HG03039 (cell line): ENCODE results near the gene XKR8.
A peak's percentile ranks its signal among the peaks of the same experiment; 100 is the strongest.

ENCODE experiments used
- ATAC-seq: cut with Tn5 transposase; IDR thresholded peaks from one replicate; pipeline ENCODE4 v1.9.1; 2021; ENCODE audit warnings: mild to moderate bottlenecking, moderate library complexity; ENCODE audit not compliant: unreplicated experiment

XKR8 gene, protein sequence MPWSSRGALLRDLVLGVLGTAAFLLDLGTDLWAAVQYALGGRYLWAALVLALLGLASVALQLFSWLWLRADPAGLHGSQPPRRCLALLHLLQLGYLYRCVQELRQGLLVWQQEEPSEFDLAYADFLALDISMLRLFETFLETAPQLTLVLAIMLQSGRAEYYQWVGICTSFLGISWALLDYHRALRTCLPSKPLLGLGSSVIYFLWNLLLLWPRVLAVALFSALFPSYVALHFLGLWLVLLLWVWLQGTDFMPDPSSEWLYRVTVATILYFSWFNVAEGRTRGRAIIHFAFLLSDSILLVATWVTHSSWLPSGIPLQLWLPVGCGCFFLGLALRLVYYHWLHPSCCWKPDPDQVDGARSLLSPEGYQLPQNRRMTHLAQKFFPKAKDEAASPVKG

DNA sequence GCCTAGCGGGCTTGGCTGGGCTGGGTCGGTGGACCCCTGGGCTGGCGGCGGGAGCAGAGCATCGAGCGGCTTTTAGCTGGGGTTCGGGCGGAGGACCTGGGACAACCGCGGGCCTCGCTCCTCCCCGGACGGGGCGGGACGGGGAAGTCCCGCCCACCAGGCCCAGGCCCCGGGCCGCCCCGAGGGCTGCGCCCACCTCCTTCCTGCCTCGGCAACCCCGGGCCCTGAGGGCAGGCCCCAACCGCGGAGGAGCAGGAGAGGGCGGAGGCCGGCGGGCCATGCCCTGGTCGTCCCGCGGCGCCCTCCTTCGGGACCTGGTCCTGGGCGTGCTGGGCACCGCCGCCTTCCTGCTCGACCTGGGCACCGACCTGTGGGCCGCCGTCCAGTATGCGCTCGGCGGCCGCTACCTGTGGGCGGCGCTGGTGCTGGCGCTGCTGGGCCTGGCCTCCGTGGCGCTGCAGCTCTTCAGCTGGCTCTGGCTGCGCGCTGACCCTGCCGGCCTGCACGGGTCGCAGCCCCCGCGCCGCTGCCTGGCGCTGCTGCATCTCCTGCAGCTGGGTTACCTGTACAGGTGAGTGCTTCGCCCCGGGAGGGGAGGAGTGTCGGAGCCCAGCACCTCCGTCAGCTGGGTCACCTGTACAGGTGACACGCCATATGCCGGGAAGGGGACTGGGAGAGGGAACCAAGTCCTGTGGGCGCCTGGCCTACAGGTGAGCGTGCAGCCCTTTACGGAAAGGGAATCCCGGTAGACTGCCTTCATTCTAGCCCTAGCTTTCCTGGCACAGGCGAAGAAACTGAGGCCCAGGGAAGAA, at the start of gene XKR8:
TSS of gene XKR8 (plus strand) at position 182 of the 812 bp plus-strand sequence. CDS start at position 279, 97 bp downstream.
- peak; percentile 68 for ATAC-seq

DNA sequence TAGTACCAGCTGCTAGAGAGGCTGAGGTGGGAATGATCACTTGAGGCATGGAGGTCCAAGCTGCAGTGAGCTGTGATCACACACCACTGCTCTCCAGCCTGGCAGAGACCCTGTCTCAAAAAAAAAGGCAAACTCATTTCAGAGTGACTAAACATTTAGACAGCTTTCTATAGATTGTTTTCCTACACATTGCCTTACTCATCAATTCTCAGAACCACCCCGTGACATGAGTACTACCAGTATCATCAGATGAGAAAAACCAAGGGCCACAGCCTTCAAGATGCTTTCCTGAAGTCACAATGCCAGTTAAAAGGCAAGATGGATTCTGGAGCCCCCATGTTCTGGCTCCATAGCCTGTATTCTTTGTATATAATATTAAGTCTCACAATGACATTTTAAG, 47.3 kb upstream of the XKR8 start:
- no peak for ATAC-seq

DNA sequence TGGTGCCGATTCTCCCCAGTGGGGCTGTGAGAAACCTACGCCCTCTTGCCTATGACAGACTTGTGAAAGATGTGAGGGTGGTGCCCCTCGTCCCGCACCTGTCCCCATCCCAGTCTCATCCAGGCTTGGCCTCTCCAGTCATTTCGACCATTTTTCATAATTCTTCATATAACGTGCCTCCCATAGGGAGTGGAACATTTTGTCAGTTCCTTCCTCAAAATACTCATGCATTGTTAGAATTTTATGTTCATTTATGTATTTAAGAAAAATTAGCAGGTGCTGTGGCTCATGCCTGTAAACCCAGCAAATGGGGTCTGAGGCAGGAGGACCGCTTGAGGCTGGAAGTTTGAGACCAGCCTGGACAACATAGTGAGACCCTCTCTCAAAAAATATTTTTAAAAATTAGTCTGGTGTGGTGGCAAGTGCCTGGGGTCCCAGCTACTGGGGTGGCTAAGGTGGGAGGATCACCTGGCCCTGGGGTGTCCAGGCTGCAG, 44.6 kb upstream of the XKR8 start:
- no peak for ATAC-seq

DNA sequence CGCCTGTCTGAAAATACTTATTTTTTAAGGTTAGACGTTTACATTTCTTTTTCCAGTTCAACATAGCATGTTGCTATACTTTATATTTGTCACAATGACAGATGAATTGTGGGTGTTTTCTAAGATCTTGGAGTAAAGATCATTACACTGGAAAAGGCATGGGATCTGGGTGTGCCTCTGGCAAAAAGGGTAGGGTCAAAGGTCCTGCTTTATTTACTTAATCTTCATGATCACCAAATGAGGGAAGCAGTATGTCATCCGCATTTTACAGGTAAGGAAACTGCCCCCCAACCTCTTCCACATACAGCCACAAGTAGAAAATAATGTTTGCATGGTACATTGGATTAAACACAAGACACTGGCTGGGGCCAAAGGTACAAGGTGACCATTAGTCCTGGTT, 37.5 kb upstream of the XKR8 start:
- ATAC-seq: no peak

DNA sequence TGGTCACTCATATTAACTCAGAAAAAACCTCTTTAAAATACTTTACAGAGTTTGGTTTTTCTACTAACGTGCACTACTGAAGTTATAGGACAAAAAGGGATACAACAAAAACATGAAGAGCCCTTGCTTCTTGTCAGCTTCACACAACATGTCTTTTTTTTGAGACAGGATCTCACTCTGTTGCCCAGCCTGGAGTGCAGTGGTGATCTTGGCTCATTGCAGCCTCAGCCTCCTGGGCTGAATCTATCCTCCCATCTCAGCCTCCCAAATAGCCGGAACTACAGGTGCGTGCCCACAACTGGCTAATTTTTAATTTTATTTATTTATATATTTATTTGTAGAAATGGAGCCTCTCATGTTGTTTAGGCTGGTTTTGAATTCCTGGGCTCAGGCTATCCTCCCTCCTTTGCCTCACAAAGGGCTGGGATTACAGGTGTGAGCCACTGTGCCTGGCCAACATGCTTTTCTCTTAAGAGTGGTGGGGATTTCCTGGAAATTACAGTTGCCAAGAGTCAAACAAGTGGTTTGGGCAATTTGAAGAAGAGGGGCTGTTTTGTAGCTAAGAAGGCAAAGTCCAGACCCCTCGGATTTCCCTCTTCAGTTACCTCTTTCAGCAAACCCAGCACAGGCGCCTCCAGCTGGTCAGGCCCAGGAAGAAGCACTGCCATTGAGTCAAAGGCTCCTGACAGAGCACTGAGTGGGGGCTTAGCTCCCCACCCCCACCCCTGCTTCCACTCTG, 31.4 kb upstream of the XKR8 start:
- ATAC-seq: no peak

DNA sequence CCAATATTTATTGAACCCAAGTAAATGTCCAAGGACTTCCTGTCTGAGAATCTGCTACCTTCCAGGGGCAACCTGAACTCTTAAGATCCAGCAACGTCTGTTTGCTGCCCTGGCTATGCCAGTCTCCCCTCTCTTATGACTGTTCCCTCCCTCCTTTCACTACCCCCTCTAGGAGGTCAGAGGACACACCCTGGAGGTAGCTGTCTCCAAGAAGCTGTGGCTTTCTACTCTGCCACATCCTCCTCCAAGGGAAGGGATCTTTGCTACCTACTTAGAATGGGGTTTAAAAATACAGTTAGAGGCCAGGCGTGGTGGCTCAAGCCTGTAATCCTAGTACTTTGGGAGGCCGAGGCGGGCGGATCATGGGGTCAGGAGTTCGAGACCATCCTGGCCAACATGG, 28.6 kb upstream of the XKR8 start:
- ATAC-seq: no peak

DNA sequence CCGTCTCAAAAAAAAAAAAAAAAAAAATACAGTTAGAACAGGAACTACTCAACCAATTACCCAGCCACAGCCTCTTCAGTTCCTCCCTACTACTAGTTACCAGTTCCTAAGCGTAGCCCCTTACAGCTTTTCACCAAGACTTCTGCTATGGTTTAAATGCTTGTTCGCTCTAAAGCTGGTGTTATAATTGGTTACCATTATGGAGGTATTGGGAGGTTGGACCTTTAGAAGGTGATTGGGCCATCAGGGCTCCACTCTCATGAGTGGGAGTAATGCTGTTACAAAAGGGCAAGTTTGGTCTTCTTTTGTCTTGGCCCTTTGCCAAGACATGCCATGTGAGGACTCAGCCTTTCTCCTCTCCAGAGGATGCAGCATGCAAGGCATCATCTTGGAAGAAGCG, 28.0 kb upstream of the XKR8 start:
- no peak for ATAC-seq

DNA sequence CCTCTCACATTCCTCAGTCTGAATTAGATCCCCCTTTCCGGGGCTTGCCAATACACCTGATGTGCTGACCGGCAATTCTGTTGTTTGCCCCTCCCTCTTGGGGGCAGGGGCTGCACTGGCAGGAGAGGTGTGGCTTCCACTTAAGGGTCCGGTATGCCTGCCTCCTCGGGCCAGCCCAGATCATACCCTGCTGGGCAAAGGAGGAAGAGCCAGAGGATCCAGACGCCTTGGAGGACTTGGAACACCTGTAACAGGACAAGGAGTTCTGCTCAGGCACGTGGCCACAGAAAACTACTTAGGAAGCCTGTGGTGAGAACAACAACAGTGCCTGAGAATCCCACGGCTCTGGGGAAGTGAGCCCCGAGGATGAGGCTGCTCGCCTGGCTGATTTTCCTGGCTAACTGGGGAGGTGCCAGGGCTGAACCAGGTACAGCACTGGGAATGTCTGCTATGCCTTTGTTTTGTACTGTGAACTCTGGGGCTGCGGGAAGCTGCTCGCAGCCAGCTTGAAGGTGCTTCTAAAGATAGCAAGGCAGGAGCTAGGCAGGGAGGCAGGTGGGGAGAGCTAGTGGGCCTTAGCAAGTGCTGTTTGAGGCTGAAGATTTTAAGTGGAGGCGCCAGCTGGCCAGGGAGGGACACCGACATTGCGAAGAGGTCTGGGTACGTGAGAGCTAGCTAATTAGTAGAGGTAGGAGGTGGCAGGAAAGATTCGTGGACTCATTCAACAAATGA, 24.8 kb upstream of the XKR8 start, which contains the start of gene SMPDL3B:
TSS of gene SMPDL3B (plus strand) at position 183 of the 732 bp plus-strand sequence. CDS start at position 367, 184 bp downstream.
- ATAC-seq: no peak

DNA sequence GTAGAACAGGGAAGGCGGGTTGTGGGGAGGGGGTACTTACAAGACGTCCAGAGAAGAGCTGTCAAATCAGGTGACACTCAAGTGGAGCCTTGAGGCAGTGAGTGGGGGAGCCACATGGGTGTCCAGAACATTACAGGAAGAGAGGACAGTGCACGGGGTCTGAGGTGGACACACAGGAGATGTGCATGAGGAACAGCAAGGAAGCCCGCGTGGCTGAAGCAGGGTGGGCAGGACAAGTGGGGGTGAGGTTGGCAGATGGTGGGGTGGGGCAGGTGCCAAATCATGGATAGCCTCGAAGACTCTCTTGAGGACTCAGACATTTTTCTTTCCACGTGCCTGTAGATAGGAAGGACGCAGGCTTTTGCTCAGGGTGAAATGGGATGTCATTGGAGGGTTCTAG, 24.1 kb upstream of the XKR8 start:
- ATAC-seq: no peak

DNA sequence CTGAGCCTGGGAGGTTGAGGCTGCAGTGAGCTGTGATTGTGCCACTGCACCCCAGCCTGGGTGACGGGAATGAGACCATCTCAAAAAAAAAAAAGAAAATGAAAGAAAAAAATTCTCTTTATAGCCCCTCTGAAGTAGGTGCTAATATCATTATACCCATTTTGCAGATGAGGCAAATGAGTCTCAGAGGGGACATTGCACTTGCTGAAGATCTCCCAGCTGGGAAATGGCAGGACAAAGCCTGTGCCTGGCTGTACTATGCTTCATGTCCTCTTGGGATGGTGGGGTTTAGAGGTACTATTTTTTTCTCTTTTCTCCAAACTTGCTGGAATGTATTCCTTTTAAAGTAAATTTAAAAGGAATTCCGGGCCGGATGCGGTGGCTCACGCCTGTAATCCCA, 23.4 kb upstream of the XKR8 start:
- ATAC-seq: no peak

DNA sequence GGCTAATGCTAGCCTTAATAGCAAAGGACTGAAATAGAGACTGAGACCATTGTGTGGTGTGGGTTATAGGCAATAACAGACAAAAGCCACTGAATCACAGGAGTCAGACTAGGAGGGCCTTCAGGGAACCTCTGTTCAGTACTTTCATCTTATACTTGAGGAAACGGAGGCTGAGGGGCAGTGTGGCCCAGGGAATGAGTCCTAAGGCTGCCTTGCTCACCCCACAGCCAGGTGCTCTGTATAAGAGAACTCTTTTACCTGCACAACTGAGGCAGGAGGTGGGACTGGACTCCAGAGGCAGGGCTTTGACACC, 22.3 kb upstream of the XKR8 start:
- no peak for ATAC-seq

DNA sequence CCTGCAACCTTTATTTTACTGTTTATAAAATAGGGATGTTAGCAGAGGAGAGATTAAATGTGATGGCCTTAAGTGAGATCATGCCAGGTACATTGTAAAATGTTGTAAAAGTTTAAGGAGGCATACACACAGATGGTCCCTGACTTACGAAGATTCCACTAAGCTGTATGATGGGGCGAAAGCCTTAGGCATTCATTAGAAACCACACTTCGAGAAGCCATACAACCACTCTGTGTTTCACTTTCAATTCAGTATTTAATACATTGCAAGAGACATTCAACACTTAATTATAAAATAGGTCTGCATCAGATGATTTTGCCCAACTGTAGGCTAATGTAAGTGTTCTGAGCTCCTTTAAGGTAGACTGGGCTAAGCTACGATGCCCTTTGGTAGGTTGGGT, 21.3 kb upstream of the XKR8 start:
- no peak for ATAC-seq

DNA sequence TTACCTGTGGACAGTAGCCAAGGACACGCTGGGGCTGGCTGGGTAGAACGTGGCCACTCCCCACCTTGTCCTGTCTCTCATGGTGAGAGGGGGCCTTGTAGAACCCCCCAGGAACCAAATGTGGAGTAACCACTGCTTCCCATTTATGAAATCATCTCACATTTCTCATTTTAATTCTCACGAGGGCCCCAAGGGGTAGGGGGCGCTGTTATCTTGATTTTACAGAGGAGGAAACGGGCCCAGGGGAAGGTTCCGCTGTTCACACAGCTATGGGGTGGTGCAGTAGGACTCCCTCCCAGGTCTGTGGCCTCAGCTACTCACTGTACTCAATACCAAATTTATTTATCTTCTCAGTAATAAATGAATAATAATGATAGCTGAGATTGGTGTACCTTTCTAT, 19.5 kb upstream of the XKR8 start:
- no peak for ATAC-seq

DNA sequence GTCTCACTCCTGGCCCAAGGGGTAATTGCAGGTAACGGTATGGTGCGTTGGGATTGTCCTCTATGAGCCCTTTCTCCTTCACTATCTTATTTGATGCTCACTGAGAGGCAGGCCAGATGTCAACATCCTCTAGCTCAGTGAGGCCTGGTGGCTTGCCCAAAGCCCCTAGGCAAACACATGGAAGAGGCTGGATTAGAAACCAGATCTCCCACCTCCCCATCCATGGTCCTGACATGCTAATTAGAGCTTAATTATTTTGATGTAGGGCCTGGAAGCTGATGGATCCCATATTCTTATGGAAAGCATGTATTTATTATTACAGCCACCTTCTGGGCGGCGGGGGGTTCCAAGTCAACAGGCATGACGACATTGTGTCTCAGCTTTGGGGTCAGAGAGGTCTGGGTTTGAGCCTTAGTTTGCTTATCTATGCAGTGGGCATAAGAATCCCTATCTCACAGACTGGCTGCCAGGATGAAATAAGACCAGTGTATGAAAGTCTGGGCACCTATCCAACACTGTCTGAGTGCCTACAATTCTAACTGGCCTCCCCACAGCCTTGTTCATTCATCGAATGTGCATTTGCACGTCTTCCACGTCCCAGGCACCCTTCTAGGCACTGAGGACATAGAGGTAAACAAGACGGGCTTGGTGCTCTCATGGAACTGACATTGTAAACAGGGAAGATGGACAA, 18.8 kb upstream of the XKR8 start:
- no peak for ATAC-seq

DNA sequence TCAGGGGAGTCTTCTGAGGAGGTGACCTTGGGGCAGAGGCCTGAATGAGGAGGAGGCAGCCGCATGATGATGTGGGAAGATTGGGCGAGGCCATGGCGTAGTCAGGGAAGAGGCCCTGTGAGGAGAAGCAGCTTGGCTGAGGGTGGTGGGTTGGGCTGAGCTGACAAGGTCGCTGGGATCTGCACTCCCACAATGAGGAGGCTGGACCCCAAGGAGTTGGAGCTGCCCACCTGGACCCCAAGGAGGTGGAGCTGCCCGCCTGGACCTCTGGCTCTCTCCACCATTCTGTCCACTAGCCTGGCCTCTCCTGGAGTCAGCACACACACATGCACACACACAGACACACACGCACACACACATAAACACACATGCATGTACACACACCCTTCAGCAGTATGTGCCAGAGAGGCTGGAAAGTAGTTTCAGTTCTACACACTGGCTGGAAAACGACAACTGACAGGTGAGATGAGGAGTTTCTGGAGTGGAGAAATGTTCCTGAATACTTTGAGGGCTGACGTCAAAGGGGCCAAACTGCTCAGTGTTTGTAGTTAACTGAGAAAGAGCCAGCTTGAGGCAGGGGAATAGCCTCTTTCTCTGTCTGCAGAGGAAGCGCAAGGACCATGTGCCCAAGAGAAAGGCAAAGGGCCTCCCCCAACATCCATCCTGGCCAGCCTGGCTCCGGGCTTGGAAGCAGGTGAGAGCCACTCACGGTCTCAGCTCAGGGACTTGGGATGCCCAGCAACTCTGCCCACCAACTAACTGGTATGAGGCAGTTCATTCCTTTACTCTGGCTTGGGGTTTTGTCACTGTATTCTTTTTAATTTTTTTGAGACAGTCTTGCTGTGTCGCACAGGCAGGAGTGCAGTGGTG, 17.9 kb upstream of the XKR8 start:
- ATAC-seq: no peak

DNA sequence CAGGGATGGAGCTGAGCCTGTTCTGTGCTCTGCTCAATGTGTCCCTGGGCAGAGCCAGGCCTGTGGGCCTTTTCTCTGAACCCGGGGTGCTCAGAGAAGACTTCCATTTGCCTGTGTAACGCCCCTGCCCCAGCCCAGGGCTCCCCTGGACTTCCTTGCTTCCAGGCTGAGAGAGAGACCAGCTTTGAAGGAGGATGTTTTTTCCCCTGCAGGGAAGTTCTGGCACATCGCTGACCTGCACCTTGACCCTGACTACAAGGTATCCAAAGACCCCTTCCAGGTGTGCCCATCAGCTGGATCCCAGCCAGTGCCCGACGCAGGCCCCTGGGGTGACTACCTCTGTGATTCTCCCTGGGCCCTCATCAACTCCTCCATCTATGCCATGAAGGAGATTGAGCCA, 14.8 kb upstream of the XKR8 start:
- ATAC-seq: no peak

DNA sequence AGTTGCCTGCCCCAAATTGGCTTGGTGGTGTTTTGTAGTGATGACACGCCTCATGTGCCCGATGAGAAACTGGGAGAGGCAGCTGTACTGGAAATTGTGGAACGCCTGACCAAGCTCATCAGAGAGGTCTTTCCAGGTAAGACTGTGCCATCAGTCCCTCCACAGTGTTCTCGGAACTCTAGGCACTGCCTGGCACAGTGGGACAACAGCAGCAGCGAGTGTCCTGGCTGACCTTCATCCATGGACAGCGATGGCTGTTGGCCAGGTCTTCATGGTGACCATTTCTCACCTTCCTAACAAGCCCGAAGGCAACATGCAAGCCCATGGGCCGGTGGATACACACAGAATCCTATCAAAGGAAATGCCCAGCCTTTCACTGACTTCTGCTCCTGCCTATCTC, 10.7 kb upstream of the XKR8 start:
- ATAC-seq: no peak

DNA sequence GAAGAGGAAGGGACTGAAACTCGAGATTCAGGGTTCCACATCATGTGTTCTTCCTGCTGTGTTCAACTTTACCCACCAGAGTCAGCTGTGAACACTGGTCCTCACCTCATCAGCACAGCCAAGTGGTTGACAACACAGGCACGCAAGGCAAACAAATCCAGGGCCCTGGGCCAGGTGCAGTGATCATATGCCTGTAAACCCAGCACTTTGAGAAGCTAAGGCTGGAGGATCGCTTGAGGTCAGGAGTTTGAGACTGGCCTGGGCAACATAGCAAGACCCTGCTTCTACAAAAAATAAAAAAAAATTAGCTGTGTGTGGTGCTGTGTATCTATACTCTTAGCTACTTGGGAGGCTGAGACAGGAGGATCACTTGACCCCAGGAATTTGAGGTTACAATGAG, 8.4 kb upstream of the XKR8 start:
- no peak for ATAC-seq

DNA sequence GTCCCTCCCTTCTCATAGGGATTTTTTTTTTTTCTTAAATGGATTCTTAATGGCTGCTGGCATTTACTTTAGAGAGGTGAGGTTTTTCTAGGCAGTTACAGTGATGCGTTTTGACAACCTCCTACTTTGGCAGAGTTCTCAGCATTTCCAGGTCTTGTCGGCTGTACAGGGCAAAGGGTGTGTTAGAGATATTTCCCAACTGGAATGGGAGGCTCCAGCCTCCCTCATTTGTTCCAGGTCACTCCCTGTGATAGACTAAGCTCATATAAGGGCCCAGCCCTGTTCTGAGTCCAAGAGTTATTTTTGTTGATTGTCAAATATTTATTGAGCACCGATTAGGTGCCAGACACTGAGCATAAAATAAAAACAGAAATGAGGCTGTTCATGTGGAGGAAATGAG, 7.6 kb upstream of the XKR8 start:
- ATAC-seq: no peak
